IPS DF 6.9 (cell line): ENCODE measurements around the gene RASA3.

Experiments used
- DNase-seq: peaks from one replicate; pipeline ENCODE4 v3.0.0-alpha.2; 2013; ENCODE audit warnings: low read depth, low spot score
- H3K27ac ChIP-seq: one replicate; pipeline ENCODE4 v1.5.1; 2013; ENCODE audit warnings: low read length, control low read depth
- H3K27me3 ChIP-seq: 2 replicates; pipeline ENCODE4 v1.6.1; 2013; ENCODE audit warnings: mild to moderate bottlenecking, low read length; ENCODE audit not compliant: control insufficient read depth, insufficient read depth
- H3K36me3 ChIP-seq: 2 replicates; pipeline ENCODE4 v1.6.1; 2013; ENCODE audit warnings: low read length; ENCODE audit not compliant: control insufficient read depth, insufficient read depth
- H3K4me1 ChIP-seq: 2 replicates; pipeline ENCODE4 v1.6.1; 2013; ENCODE audit warnings: low read length; ENCODE audit not compliant: control insufficient read depth, insufficient read depth
- H3K4me3 ChIP-seq: 2 replicates; pipeline ENCODE4 v1.5.1; 2013; ENCODE audit warnings: mild to moderate bottlenecking, low read length
- H3K9me3 ChIP-seq: 2 replicates; pipeline ENCODE4 v1.6.1; 2013; ENCODE audit warnings: low read length, inconsistent platforms; ENCODE audit not compliant: control insufficient read depth, insufficient read depth
- WGBS: extraction: QIAGEN DNeasy Blood & Tissue Kit; methylation state at CpG from one replicate; pipeline ENCODE4 v1.1.7; 2013; ENCODE audit warnings: mixed read lengths, missing lambda C conversion rate; ENCODE audit not compliant: insufficient read length, insufficient coverage; 5-methylcytosine and 5-hydroxymethylcytosine counted together

Gene RASA3

GRCh38 chr13:114123876-114124275, 8.5 kb downstream of the RASA3 start:
- Histone ChIP-seq H3K27ac (no peak overlapping the region), H3K9me3 (no peaks in the 10 kb centered on the region), H3K27me3 (no peaks in the 10 kb centered on the region), H3K4me1 (peaks cover 19% of the 10 kb centered on the region), H3K36me3 (no peaks in the 10 kb centered on the region; the same call in 1 of the 2 replicates), H3K4me3 (no peak overlapping the region)
- no peak for DNase-seq
- no CpG with 5 or more reads among the region's 14 CpGs for WGBS

GRCh38 chr13:114123448-114123847, 9.0 kb downstream of the RASA3 start:
- no peak overlapping the region for H3K27ac ChIP-seq

GRCh38 chr13:114122591-114123211, 9.7 kb downstream of the RASA3 start:
- WGBS, result no CpG with 5 or more reads among the region's 26 CpGs
- H3K4me1 ChIP-seq, result peaks cover 18% of the 10 kb centered on the region

More at GRCh38 chr13:114123448-114123847, 9.0 kb downstream of the RASA3 start:
- Histone ChIP-seq H3K4me3 (no peak overlapping the region; the same call in 1 of the 2 replicates), H3K36me3 (no peaks in the 10 kb centered on the region; the same call in 1 of the 2 replicates), H3K27me3 (no peaks in the 10 kb centered on the region), H3K9me3 (no peaks in the 10 kb centered on the region), H3K4me1 (peaks cover 20% of the 10 kb centered on the region)
- no CpG with 5 or more reads among the region's 17 CpGs for WGBS
- DNase-seq, result no peak

DNA sequence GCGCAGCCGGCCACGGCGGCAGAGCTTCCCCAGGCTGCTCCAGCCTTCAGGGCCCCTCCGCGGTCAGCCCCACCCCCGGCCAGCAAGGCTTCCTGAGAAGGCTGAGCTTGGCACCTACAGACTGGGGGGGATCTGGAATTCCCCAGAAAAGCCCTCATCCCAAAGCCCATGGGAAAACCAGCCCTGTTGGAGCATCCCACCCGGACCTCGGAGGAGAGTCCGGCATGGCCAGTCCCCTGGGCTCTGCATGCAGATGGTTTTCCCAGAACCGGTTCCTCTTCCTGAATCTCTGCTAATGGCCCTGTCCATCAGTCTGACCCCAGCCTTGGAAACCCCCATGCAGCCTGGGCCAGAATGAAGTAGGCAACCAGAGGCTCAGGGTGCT, 10.3 kb downstream of the RASA3 start:
- DNase-seq, result no peak
- Histone ChIP-seq H3K27ac (no peak overlapping the region), H3K36me3 (no peaks in the 10 kb centered on the region; the same call in 1 of the 2 replicates), H3K27me3 (no peaks in the 10 kb centered on the region), H3K9me3 (no peaks in the 10 kb centered on the region), H3K4me1 (peaks cover 16% of the 10 kb centered on the region), H3K4me3 (no peak overlapping the region)
- no CpG with 5 or more reads among the region's 11 CpGs for WGBS

More at GRCh38 chr13:114122591-114123211, 9.7 kb downstream of the RASA3 start:
- DNase-seq, result no peak
- Histone ChIP-seq H3K36me3 (no peaks in the 10 kb centered on the region; the same call in 1 of the 2 replicates), H3K9me3 (no peaks in the 10 kb centered on the region), H3K27me3 (no peaks in the 10 kb centered on the region), H3K27ac (no peak overlapping the region), H3K4me3 (no peak overlapping the region)

GRCh38 chr13:114121496-114122126, 10.8 kb downstream of the RASA3 start:
- peaks cover 3% of the 10 kb centered on the region for H3K36me3 ChIP-seq
- DNase-seq, result no peak
- H3K9me3 ChIP-seq, result no peaks in the 10 kb centered on the region
- WGBS, result no CpG with 5 or more reads among the region's 24 CpGs
- H3K4me3 ChIP-seq, result no peak overlapping the region
- H3K27ac ChIP-seq, result no peak overlapping the region
- no peaks in the 10 kb centered on the region for H3K27me3 ChIP-seq
- peaks cover 16% of the 10 kb centered on the region for H3K4me1 ChIP-seq

GRCh38 chr13:114121031-114121430, 11.4 kb downstream of the RASA3 start:
- no peaks in the 10 kb centered on the region for H3K9me3 ChIP-seq
- no peaks in the 10 kb centered on the region for H3K27me3 ChIP-seq
- no peak overlapping the region for H3K4me3 ChIP-seq
- peaks cover 16% of the 10 kb centered on the region for H3K4me1 ChIP-seq
- H3K36me3 ChIP-seq, result peaks cover 3% of the 10 kb centered on the region
- WGBS, result no CpG with 5 or more reads among the region's 12 CpGs
- no peak for DNase-seq
- H3K27ac ChIP-seq, result no peak overlapping the region

- no peaks in the 10 kb centered on the region for H3K9me3 ChIP-seq
- no peak overlapping the region for H3K27ac ChIP-seq
- DNase-seq, result no peak
- H3K4me1 ChIP-seq, result peaks cover 16% of the 10 kb centered on the region
- no peak overlapping the region for H3K4me3 ChIP-seq
- no peaks in the 10 kb centered on the region for H3K27me3 ChIP-seq
- WGBS, result no CpG with 5 or more reads among the region's 10 CpGs
- peaks cover 3% of the 10 kb centered on the region for H3K36me3 ChIP-seq
Measured at GRCh38 chr13:114120591-114121011, 11.8 kb downstream of the RASA3 start.

DNA sequence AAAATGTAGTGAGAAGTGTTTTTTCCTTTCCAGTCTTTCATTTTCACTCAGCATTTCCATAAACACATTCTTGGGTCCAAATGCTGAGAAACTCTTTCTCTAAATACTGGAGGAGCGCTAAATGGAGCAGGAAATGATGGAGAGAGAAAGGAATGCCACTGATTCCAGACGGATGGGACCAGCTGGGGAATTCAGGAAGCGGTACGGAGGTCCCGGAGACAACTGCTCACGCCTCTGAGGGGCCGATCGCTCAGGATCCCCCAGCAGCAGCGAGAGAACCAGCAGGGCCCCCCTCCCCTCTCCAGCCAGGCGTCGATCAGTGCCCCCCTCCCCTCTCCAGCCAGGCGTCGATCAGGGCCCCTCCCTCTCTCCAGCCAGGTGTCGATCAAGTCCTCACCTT, 13.2 kb downstream of the RASA3 start:
- H3K27me3 ChIP-seq, result no peaks in the 10 kb centered on the region
- WGBS, result no CpG with 5 or more reads among the region's 14 CpGs
- DNase-seq, result no peak
- peaks cover 16% of the 10 kb centered on the region for H3K4me1 ChIP-seq
- H3K9me3 ChIP-seq, result no peaks in the 10 kb centered on the region
- peaks cover 3% of the 10 kb centered on the region for H3K36me3 ChIP-seq
- no peak overlapping the region for H3K27ac ChIP-seq
- no peak overlapping the region; the same call in 1 of the 2 replicates for H3K4me3 ChIP-seq

DNA sequence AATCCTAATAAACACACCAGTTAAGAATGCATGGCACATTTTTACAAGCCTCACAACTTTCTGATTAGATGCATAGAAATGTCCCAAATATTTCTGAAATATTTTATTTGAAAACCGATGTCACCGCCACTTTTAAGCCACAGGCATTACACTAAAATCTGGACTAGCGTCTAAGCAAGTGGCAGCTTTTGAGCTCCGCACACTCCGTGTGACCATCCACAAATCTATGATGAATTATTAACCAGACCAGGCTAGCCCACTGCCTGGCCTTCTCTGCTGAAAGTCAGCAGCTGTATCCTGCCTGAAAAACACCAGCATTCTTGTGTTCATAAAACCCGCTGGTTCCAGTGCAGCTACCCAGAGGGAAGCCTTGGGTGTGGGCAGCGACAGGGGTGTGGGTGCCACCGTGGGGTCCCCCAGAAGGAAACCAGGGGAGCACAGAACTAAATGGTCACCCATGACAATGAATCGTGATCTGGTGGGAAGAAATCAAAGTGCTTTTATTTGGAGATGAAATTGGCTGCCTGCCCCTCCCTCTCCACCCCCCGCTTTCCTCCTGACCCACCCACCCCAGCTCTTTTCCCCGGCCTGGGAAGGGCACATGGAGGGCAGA, 13.8 kb downstream of the RASA3 start:
- WGBS, result no CpG with 5 or more reads among the region's 11 CpGs
- H3K4me3 ChIP-seq, result no peak overlapping the region
- H3K4me1 ChIP-seq, result peaks cover 16% of the 10 kb centered on the region
- no peak for DNase-seq
- H3K27me3 ChIP-seq, result no peaks in the 10 kb centered on the region
- H3K36me3 ChIP-seq, result peaks cover 3% of the 10 kb centered on the region
- no peaks in the 10 kb centered on the region for H3K9me3 ChIP-seq
- no peak overlapping the region for H3K27ac ChIP-seq

DNA sequence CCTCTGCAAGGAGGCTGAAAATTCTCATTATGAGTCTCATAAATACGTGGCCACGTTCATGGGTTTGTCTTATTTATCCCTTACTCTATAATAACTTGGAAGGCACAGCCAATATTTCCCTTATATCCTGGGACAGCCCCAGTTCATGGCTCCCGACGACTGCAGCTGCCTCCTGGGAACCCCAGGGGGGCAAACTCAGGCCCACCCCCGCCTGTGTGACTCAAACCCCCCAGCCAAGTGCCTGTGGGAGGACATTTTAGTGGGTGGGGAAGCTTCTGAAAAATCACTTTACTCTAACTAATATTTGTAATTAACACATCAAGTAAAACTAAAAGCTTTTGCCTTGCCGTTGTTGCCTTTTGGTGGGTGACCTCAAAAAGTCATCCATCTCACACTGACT, 14.3 kb downstream of the RASA3 start:
- DNase-seq, result no peak
- H3K27ac ChIP-seq, result no peak overlapping the region
- peaks cover 15% of the 10 kb centered on the region for H3K4me1 ChIP-seq
- H3K27me3 ChIP-seq, result no peaks in the 10 kb centered on the region
- WGBS, result no CpG with 5 or more reads among the region's 6 CpGs
- H3K9me3 ChIP-seq, result no peaks in the 10 kb centered on the region
- H3K36me3 ChIP-seq, result peaks cover 3% of the 10 kb centered on the region
- H3K4me3 ChIP-seq, result no peak overlapping the region
